ENCODE measurements around the gene POU2AF1. TPM values are rescaled to one million over a fixed set of nuclear protein-coding genes. Genes with fewer than 3 reads are reported as not detected.

The POU2AF1 gene
- total and polyA plus RNA-seq, 2 of the 8 experiments (the other 6 are each of a cell fraction or from before 2014, with no cell fraction given), result not detected

- Histone ChIP-seq H3K23ac (ENCODE audit: insufficient read length) (no peak overlapping the region), H3K4me2 (ENCODE audit: insufficient read depth in 1 of 2, low read depth in 2 of 2, low read length in 2 of 2) (no peak overlapping the region), H3K18ac (ENCODE audit: extremely low read depth, low read length) (no peak overlapping the region), H3K14ac (ENCODE audit: insufficient read length) (no peak overlapping the region), H2AFZ (ENCODE audit: low read length) (no peak overlapping the region), H3K56ac (replicated peaks; ENCODE audit: insufficient read length, low read depth, low read length) (no peak overlapping the region), H3K4ac (replicated peaks; ENCODE audit: insufficient read length, low read depth, low read length) (no peak overlapping the region), H2BK20ac (ENCODE audit: low read length) (no peak overlapping the region), H3K9ac (replicated peaks in 1 of 4; ENCODE audit: extremely low read depth in 1 of 4, low read depth in 3 of 4, low read length in 3 of 4) (no peak overlapping the region), H3K23me2 (ENCODE audit: low read depth, low read length) (no peaks in the 10 kb centered on the region), H3K4me3 (ENCODE audit: extremely low read depth in 1 of 4, insufficient read depth in 2 of 4, low read depth in 3 of 4, low read length in 4 of 4) (no peak overlapping the region), H4K91ac (replicated peaks; ENCODE audit: insufficient read length, low read length) (no peak overlapping the region), H3K36me3 (ENCODE audit: control insufficient read depth in 2 of 4, insufficient read depth in 4 of 4, low read length in 3 of 4) (no peaks in the 10 kb centered on the region), H4K5ac (ENCODE audit: insufficient read length, low read depth, low read length) (no peak overlapping the region), H2BK12ac (ENCODE audit: low read depth, low read length) (no peak overlapping the region), H3K27ac (ENCODE audit: low read depth, low read length) (no peak overlapping the region), H3K79me1 (ENCODE audit: low read depth, low read length) (no peaks in the 10 kb centered on the region), H3K4me1 (replicated peaks in 1 of 4; ENCODE audit: control insufficient read depth in 3 of 4, insufficient read depth in 4 of 4, low read length in 3 of 4) (peaks cover 0 to 6% (median 0%) of the 10 kb centered on the region in 4 experiments; a peak in 1 of 7 replicates), H4K8ac (ENCODE audit: extremely low read depth, insufficient read depth, low read length) (no peak overlapping the region), H2BK15ac (ENCODE audit: low read length) (no peak overlapping the region), H2AK5ac (ENCODE audit: low read depth, low read length) (no peak overlapping the region), H2BK5ac (ENCODE audit: low read depth, low read length) (no peak overlapping the region), H3K79me2 (ENCODE audit: control insufficient read depth in 1 of 2, insufficient read depth in 2 of 2, low read length in 2 of 2) (no peaks in the 10 kb centered on the region), H4K20me1 (replicated peaks in 1 of 2; ENCODE audit: control insufficient read depth in 1 of 2, insufficient read depth in 2 of 2, low read length in 2 of 2) (no peaks in the 10 kb centered on the region), H3K9me3 (ENCODE audit: insufficient read depth in 2 of 2, low read depth in 1 of 2, low read length in 1 of 2) (no peaks in the 10 kb centered on the region), H3K27me3 (replicated peaks in 1 of 4; ENCODE audit: control insufficient read depth in 3 of 4, extremely low read depth in 1 of 4, insufficient read depth in 3 of 4, low read length in 3 of 4) (no peaks in the 10 kb centered on the region), H2BK120ac (replicated peaks; ENCODE audit: low read depth, low read length) (no peak overlapping the region)
- POLR2A ChIA-PET (ENCODE audit: partially characterized antibody), result no interaction called here
- CTCF ChIA-PET (ENCODE audit: partially characterized antibody), result no interaction called here
- WGBS, 2 experiments (ENCODE audit: extremely low coverage in 1 of 2, insufficient coverage in 1 of 2, insufficient read length in 1 of 2, insufficient replicate concordance in 2 of 2, low coverage in 1 of 2, low lambda C conversion rate in 2 of 2, missing lambda C conversion rate in 1 of 2), result 52% methylated on average over 3 of the region's 3 CpGs; no CpG with 5 or more reads in 1 of the 2 experiments
- DNase-seq (ENCODE audit: low read depth in 1 of 2, low spot score in 2 of 2) (no peak), FAIRE-seq (no peak)
- TF ChIP-seq GTF2F1 (IDR thresholded peaks at IDR 0.05; ENCODE audit: borderline replicate concordance, low read depth, low read length) (no peak), RBBP5 (IDR thresholded peaks at IDR 0.05; ENCODE audit: borderline replicate concordance, low read depth, low read length) (no peak), JUND (IDR thresholded peaks at IDR 0.05; ENCODE audit: low read length) (no peak), NRF1 (IDR thresholded peaks at IDR 0.05; ENCODE audit: low read depth, low read length) (no peak), ZNF274 (IDR thresholded peaks at IDR 0.05; ENCODE audit: borderline replicate concordance, extremely low read depth, low read length) (no peak), EP300 (IDR thresholded peaks at IDR 0.05; ENCODE audit: borderline replicate concordance in 1 of 2, low read depth in 2 of 2, low read length in 2 of 2) (no peak), MAFK (IDR thresholded peaks at IDR 0.05; ENCODE audit: low read depth, low read length) (no peak), RAD21 (IDR thresholded peaks at IDR 0.05 in 1 of 2, conservative IDR thresholded peaks at IDR 0.05 in 1 of 2; ENCODE audit: low read depth in 2 of 2, low read length in 2 of 2) (no peak), SIX5 (IDR thresholded peaks at IDR 0.05; ENCODE audit: low read depth, low read length) (no peak), BRCA1 (IDR thresholded peaks at IDR 0.05; ENCODE audit: low read depth, low read length) (no peak), HDAC2 (IDR thresholded peaks at IDR 0.05; ENCODE audit: borderline replicate concordance in 1 of 2, low read depth in 2 of 2, low read length in 2 of 2) (no peak), CHD2 (IDR thresholded peaks at IDR 0.05; ENCODE audit: low read length) (no peak), KDM4A (IDR thresholded peaks at IDR 0.05; ENCODE audit: low read depth, low read length, severe bottlenecking) (no peak), TAF1 (IDR thresholded peaks at IDR 0.05; ENCODE audit: low read depth, low read length) (no peak), JUN (IDR thresholded peaks at IDR 0.05; ENCODE audit: low read depth, low read length) (no peak)
Observed at GRCh38 chr11:111348147-111348546, 30.9 kb downstream of the POU2AF1 start.

Measured in H1 (cell line).